ENCODE results near the gene TAPT1.

DNA sequence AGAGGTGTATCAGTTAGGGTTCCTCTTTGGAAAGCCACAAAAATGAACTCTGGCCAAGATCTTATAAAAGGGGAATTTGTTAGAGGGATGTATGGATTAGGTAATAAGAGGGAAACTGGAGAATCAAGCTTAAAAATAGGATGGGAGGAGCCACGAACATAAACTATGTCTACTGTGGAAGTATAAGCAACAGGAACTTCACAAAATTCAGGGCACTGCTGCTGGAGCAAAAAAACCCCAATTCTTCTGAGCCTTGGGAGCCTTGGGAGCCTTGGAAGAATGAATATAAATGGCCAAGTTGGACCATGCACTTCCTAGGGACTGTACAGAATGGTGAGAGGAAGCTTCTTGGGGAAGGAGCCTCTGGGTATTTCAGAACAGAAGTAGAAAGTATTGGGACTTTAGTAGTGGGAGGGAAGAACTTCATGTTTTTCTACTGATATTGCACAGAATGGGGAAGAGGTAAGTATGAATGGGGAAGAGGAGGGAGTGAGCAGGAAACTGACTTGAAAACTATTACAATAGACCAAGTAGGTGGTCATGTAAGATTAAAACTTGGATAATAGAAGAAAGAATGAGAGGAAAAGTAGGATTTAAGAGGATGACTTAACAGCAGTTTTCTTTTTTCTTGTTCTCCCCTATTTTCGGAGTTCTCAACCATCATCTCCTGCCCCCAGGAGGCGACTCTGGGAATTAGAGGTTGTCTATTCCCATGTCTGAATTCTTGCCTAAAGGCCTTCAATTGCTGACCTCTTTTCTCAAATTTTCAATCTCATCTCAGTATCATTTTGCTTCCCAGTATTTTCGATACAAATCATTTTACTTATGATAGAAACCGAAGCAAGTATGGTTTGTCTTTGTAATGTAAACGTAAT is 44.4 kb upstream of the TAPT1 start:
- TF ChIP-seq CTCF (IDR thresholded peaks at IDR 0.05), result peak; percentile 27; the same call in 1 of the 2 replicates
- TF ChIP-seq ZBTB33 (IDR thresholded peaks at IDR 0.05; ENCODE audit: borderline replicate concordance, low read depth), result no peak
- TF ChIP-seq EP300 (IDR thresholded peaks at IDR 0.05; ENCODE audit: borderline replicate concordance in 1 of 2, low read depth in 1 of 2, low read length in 1 of 2), result no peak
- TF ChIP-seq RAD21 (IDR thresholded peaks at IDR 0.05; ENCODE audit: low read length), result no peak
